GM18907 (cell line): ENCODE measurements around the gene C3AR1.
"Not testable (repeated sequence)": the region's sequence is repeated elsewhere in the genome, so short reads cannot be mapped to it uniquely, and the experiment has no call there.

Source experiments
- ATAC-seq: cut with Tn5 transposase; IDR thresholded peaks from one replicate; pipeline ENCODE4 v1.9.1; 2021; ENCODE audit warnings: mild to moderate bottlenecking, moderate library complexity; ENCODE audit not compliant: unreplicated experiment

C3AR1 gene

DNA sequence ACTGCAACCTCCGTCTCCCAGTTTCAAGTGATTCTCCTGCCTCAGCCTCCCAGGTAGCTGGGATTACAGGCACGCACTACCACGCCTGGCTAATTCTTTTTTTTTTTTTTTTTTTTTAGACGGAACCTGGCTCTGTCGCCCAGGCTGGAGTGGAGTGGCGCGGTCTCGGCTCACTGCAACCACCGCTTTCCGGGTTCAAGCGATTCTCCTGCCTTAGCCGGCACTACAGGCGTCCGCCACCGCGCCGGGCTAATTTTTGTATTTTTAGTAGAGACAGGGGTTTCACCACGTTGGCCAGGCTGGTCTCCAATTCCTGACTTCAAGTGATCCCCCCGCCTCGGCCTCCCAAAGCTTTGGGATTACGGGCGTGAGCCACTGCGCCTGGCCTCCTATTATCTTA is 35.1 kb downstream of the C3AR1 start:
- ATAC-seq, result not testable (repeated sequence)

DNA sequence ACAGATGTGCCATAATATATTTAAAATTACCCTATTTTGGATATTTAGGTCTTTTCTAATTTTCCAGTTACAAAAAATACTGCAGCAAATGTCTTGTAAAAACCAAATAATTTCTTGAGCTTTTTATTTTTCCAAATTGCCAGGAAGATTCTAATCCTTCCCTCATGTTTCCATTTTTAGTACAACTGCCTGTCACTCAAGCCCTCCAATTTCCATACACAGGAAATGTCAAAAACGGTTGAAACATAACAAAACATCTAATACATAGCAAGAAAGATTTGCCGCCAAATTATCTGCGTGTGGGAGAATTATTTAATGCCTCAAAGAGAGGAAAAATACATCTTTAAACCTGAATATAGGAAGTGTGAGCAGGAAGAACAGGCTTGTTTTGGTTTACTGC is 36.0 kb downstream of the C3AR1 start:
- no peak for ATAC-seq

DNA sequence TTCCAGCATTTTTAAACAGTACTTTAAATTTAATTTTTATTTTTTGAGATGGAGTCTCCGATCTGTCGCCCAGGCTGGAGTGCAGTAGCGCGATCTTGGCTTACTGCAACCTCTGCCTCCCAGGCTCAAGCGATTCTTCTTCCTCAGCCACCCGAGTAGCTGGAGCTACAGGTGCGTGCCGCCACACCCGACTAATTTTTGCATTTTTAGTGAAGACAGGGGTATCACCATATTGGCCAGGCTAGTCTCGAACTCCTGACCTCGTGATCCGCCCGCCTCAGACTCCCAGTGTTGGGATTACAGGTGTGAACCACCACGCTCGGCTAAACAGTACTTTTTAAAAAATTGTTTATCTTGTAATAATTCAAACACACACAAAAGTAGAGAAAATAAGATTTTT is 37.9 kb downstream of the C3AR1 start:
- ATAC-seq, result no peak

DNA sequence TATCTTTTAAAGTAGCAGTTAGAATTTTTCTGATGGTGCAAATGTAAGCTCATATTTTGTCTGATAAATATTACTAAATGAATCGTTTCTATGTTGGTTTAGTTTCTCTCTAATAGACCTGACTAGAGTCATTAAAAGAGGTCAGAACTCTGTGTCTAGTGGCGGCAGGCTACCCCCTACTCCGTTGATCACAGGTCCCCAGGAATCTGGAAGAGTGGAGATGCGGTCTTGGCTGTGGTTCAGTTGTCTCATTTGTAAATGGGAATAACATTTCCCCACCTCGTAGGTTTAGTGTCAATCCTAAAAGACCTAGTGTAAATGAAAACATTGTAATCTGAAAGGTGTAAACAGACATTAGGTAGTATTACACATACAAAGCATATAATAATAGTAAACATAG is 38.3 kb downstream of the C3AR1 start:
- ATAC-seq, result no peak

DNA sequence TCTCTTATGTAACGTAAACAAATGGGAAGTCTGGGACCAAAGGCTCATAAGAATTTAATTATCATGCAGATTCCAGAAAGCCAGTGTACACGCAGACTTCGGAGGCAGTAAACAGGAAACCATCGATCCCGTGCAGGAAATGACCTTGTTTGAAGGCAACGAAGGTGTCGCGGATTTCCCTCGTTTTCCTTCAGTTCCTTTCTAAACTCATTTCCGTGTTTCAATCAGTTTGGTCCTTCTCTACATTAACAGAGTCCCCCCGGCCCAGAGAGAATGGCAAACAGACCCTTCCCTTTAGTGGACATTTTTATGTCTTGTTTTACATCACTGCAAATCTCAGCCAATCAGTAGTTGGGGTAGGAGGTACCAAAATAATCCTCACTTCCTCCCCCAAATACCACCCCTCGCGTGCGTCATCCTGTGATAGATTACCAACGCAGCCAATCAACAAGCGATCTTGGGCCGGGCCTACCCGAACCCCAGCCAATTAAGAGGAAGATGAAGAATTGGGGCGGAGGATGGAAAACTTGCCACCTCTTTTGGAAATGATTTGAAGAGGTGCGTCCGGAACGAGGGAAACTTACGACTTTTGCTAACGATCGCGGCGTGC is 39.8 kb downstream of the C3AR1 start:
- ATAC-seq, result peak; percentile 97

DNA sequence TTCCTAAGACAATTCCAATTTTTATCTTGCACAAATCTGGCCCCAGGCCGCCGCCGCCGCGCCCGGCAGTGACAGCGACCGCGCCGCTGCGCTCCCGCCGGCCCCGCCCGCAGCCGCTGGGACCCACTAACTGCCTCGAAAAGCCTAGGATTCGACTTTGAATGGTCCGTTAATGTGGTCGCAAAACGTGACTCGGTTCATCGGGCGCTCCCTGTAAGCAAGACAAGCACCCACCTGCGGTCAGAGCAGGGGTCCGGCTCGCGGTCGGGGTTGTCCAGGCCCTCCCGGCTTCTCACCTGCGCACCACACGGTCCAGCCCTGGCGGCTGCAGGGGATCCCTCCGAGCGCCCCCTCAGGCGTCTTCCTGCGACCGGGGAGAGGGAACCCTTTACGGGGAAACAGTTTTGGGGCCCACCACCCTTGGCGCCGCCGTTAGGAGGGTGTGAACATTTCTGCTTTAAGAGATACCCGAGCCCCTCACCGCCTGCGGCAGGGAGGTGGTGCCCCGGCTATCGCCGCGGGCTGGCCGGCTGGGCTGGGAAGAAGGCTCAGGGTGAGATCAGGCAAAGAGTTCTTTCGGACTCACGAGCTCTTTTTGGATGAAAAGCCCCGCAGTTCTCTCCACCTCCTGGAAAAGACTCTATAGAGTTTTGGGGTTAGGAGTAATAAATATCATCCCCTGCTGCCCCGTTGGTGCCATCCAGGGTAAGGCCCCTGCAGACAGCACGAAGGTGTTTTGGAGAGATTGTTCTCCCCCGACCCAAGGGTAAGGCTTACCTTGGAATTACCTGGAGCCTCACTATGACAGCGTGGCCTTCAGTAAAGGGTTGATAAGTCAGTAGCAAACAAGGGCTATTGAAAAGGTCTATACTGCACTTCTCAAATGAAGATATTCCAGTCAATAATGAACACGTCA is 47.2 kb downstream of the C3AR1 start:
- no peak for ATAC-seq

DNA sequence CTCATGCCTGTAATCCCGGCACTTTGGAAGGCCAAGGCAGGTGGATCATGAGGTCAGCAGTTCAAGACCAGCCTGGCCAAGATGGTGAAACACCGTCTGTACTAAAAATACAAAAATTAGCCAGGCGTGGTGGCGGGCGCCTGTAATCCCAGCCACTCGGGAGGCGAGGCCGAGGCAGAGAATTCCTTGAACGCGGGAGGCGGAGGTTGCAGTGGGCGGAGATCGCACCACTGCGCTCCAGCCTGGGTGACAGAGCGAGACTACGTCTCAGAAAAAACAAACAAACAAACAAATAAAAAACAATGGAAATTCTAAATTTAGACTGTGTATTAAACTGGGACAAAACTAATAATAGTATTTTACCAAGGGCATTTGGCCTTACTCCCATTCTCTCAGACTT is 47.9 kb downstream of the C3AR1 start:
- ATAC-seq, result not testable (repeated sequence)

DNA sequence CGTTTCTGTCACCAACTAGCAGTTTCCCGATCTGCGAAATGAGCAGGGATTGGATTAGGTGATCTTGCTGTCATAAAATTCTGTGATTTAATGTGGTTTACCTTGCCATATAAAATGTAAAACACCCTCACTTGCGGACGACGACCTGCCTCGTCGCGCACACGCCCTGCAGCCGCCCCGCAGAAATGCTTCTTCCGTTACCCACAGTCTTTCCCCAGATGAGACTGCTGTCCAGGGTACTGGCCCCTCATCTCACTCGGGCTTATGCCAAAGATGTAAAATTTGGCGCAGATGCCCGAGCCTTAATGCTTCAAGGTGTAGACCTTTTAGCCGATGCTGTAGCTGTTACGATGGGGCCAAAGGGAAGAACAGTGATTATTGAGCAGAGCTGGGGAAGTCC is 51.3 kb downstream of the C3AR1 start:
- no peak for ATAC-seq

DNA sequence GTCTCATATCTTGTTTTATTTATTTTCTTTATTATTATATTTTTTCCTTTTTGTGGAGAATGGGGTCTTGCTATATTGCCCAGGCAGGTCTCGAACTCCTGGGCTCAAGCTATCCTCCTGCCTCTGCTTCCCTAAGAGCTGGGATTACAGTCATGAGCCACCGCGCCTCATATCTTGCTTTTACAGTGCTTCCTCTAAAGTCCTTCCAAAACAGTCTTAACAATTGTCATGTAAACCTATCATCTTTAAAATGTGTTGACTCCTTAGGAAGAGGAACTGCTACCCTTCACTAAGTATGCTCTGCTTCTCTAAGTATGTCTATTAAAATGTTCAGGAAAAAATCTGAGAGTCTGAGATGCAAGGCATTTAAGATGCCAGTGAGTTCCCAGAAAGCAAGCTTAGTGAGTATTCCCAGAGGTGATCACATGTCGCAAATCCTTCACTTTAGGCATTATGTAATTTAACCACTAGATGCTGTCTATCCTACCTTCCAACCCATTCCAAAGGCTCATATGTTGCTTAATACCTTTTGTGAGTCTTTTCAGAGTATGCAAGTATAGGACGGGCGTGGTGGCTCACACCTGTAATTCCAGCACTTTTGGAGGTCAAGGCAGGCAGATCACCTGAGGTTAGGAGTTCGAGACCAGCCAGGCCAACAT is 53.4 kb downstream of the C3AR1 start:
- no peak for ATAC-seq

DNA sequence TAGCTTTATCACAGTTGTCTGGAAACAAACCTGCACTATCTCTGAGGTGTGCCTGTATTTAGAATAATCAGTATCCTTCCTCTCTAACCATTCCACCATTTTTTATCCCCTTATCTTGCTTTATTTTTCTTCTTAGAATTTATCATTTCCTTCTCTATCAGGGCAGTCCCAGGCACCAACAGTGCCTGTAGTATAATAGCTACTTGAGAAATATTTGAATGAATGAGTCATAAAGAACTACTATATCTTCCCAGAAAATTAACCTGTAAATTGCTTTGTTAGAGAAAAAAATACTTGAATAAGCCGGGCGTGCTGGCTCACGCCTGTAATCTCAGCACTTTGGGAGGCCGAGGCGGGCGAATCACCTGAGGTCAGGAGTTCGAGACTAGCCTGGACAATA is 54.8 kb downstream of the C3AR1 start:
- no peak for ATAC-seq
